ENCODE results near the gene SLC16A5. TPM values are rescaled to one million over a fixed set of nuclear protein-coding genes. Genes with fewer than 3 reads are reported as not detected.

SLC16A5 gene
- total RNA-seq, 1 experiment from 2014 or later, result 1.2 TPM

DNA sequence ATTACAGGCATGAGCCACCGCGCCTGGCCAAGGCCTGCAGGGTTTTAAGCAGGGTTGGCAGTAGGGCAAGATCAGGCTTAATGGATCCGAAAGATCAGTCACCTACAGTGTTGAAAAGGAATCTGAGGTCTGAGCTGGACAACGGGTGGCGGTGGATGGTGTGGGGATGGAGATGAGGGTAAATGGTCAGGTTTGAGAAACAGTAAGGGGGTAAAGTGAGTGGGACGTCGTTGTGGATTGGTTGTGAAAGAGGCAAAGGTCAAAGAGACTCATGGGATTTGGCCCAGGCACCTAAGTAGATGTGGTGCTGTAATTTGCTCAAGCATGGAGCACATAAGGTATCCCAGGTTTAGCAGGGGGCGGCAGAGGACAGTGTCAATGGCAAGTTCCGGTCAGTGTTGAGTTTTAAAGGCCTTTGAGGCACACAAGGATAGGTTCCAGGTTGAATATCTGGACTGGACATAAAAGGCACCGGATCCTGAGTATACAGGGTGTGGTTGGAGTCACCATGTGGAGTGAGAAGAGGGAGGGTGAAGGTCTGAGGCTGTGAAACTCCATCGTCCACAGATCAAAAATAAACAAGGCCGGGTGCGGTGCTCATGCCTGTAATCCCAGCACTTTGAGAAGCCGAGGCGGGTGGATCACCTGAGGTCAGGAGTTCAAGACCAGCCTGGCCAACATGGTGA lies 1.1 kb upstream of the SLC16A5 start:
- Histone ChIP-seq H3K27ac (ENCODE audit: low read length) (no peak overlapping the region), H3K9me3 (ENCODE audit: low read length) (no peaks in the 10 kb centered on the region), H3K9ac (ENCODE audit: low read length) (no peak overlapping the region), H3K9me2 (replicated peaks; ENCODE audit: low read length) (no peaks in the 10 kb centered on the region), H3K27me3 (ENCODE audit: low read length) (no peaks in the 10 kb centered on the region), H2AFZ (ENCODE audit: low read length) (no peak overlapping the region), H3K36me3 (ENCODE audit: low read depth, low read length) (no peaks in the 10 kb centered on the region), H3F3A (ENCODE audit: low read length, unreplicated experiment) (no peaks in the 10 kb centered on the region), H4K20me1 (ENCODE audit: low read length) (no peaks in the 10 kb centered on the region), H3K4me3 (ENCODE audit: low read length) (no peak overlapping the region), H3K79me2 (ENCODE audit: low read length) (no peaks in the 10 kb centered on the region), H3K4me1 (ENCODE audit: insufficient read depth, low read length) (peaks cover 17% of the 10 kb centered on the region), H3K4me2 (ENCODE audit: low read length) (no peak overlapping the region)
- DNase-seq, result no peak
- no peak for ATAC-seq
- ChIA-PET POLR2A (ENCODE audit: unreplicated experiment) (no interaction called here), CTCF (no interaction called here)
- no TSS peak for BruUV-seq (replicated peaks)
- intact Hi-C loops (cut with micrococcal nuclease), result no loop called here
- TF ChIP-seq EZH2phosphoT487 (IDR thresholded peaks at IDR 0.05; ENCODE audit: borderline replicate concordance, low read length) (no peak), EZH2 (IDR thresholded peaks at IDR 0.05; ENCODE audit: low read length, unreplicated experiment) (no peak)
- TF ChIP-seq, protein P1, sequence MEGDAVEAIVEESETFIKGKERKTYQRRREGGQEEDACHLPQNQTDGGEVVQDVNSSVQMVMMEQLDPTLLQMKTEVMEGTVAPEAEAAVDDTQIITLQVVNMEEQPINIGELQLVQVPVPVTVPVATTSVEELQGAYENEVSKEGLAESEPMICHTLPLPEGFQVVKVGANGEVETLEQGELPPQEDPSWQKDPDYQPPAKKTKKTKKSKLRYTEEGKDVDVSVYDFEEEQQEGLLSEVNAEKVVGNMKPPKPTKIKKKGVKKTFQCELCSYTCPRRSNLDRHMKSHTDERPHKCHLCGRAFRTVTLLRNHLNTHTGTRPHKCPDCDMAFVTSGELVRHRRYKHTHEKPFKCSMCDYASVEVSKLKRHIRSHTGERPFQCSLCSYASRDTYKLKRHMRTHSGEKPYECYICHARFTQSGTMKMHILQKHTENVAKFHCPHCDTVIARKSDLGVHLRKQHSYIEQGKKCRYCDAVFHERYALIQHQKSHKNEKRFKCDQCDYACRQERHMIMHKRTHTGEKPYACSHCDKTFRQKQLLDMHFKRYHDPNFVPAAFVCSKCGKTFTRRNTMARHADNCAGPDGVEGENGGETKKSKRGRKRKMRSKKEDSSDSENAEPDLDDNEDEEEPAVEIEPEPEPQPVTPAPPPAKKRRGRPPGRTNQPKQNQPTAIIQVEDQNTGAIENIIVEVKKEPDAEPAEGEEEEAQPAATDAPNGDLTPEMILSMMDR (conservative IDR thresholded peaks at IDR 0.05; ENCODE audit: low read depth, low read length), result no peak

DNA sequence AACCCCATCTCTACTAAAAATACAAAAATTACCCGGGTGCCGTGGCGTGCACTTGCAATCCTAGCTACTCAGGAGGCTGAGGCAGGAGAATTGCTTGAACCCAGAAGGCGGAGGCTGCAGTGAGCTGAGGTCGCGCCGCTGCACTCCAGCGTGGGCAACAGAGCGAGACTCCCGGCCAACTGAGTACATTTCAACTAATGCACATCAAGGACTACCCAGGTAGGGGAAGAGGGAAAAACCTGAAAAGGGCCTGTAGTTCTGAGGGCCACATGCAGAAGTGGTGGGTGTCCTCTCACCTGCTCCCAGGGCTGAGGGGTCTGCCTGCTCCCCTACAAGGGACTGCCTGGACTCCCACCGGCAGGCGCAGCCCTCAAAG lies 584 bp upstream of the SLC16A5 start:
- Histone ChIP-seq H3K36me3 (ENCODE audit: low read depth, low read length) (no peaks in the 10 kb centered on the region), H3K9me3 (ENCODE audit: low read length) (no peaks in the 10 kb centered on the region), H2AFZ (ENCODE audit: low read length) (no peak overlapping the region), H3K9me2 (replicated peaks; ENCODE audit: low read length) (no peaks in the 10 kb centered on the region), H3K9ac (ENCODE audit: low read length) (no peak overlapping the region), H3K4me1 (ENCODE audit: insufficient read depth, low read length) (peaks cover 17% of the 10 kb centered on the region), H3K4me2 (ENCODE audit: low read length) (no peak overlapping the region), H3K79me2 (ENCODE audit: low read length) (no peaks in the 10 kb centered on the region), H3K4me3 (ENCODE audit: low read length) (no peak overlapping the region), H3F3A (ENCODE audit: low read length, unreplicated experiment) (no peaks in the 10 kb centered on the region), H3K27me3 (ENCODE audit: low read length) (no peaks in the 10 kb centered on the region), H4K20me1 (ENCODE audit: low read length) (no peaks in the 10 kb centered on the region), H3K27ac (ENCODE audit: low read length) (no peak overlapping the region)
- DNase-seq, result no peak
- intact Hi-C loops (cut with micrococcal nuclease), result no loop called here
- BruUV-seq (replicated peaks), result no TSS peak
- no peak for TF ChIP-seq EZH2phosphoT487 (IDR thresholded peaks at IDR 0.05; ENCODE audit: borderline replicate concordance, low read length)
- TF ChIP-seq, protein P1 (conservative IDR thresholded peaks at IDR 0.05; ENCODE audit: low read depth, low read length), result no peak
- no peak for TF ChIP-seq EZH2 (IDR thresholded peaks at IDR 0.05; ENCODE audit: low read length, unreplicated experiment)
- POLR2A ChIA-PET (ENCODE audit: unreplicated experiment), result no interaction called here
- ATAC-seq, result no peak
- CTCF ChIA-PET, result no interaction called here
